NCI-H748 (cell line): ENCODE measurements around the gene GDAP1L1.
"Not testable (repeated sequence)": the region's sequence is repeated elsewhere in the genome, so short reads cannot be mapped to it uniquely, and the experiment has no call there.

ENCODE experiments used
- DNase-seq: peaks from one replicate; lab custom pipeline; 2025; ENCODE audit not compliant: unreplicated experiment; lab: John Stamatoyannopoulos, UW

Gene GDAP1L1

DNA sequence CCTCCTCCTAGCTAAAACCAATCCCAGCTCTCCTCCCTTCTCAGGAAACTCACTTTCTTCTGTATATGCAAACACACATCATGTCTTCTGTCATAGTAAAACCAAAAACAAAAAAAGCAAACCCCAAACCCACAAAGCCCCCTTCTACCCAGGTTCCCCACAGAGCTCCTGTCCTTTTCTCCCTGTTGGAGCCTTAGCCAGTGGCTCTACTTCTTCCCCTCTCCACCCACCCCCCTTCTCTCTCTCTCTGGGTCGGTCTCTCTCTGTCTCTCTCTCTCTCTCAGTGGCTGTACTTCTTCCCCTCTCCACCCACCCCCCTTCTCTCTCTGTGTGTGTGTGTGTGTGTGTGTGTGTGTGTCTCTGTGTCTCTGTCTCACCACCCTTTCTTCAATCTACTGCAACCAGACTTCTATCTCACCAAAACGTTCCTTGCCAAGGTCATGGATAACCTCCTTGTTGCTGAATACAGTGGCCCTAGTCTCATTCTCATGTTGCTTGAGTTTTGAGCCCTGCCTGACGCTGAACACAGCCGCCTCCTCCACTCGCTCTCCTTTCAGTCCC lies 27.9 kb upstream of the GDAP1L1 start:
- DNase-seq = no peak

GRCh38 chr20:44219791-44220190 lies 27.3 kb upstream of the GDAP1L1 start:
- no peak for DNase-seq

DNA sequence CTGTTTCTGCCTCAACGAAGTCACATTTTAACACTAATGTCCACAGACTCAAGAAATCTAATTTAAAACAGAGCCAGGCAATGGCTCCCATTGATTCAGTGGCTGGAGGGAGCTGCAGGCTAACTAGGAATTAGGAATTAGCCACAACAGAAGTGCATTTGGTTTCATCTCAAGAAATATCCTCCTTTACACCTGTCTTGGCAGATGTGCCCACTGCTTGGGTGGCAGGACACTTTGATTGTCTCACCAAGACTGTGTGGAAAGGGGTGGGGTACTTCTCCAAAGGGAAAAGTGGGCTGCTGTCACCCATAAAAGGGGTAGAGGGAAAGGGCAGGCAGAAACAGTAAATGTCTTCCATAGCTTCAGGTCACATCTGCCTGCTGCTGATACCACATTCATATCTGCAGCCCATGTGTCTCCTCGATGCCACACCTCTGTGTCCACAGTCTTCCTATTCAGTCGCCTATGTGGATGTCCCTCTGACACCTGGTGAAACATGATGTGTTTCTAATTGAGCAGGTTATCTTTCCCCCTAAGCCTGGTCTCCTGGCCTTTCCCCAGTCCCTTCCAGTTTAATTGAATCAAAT lies 25.6 kb upstream of the GDAP1L1 start:
- DNase-seq = no peak

DNA sequence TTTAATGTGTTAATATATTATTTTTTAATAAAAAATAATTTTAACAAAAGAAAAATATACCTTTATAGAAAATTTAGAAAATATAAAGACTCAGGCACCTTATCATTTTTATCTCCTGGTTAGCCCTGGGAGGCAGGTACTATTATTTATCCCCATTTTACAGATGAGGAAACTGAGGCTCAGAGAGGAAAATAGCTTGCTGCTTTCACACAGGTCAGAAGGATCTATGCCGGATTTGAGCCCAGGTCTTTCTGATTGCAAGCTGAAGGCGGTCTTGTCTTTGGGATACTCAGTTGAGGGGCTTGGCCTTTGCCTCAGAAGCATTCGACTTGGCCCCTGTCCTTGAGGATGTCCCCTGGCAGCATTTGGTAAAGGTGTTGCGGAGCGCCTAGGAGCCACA lies 25.1 kb upstream of the GDAP1L1 start:
- DNase-seq = no peak

DNA sequence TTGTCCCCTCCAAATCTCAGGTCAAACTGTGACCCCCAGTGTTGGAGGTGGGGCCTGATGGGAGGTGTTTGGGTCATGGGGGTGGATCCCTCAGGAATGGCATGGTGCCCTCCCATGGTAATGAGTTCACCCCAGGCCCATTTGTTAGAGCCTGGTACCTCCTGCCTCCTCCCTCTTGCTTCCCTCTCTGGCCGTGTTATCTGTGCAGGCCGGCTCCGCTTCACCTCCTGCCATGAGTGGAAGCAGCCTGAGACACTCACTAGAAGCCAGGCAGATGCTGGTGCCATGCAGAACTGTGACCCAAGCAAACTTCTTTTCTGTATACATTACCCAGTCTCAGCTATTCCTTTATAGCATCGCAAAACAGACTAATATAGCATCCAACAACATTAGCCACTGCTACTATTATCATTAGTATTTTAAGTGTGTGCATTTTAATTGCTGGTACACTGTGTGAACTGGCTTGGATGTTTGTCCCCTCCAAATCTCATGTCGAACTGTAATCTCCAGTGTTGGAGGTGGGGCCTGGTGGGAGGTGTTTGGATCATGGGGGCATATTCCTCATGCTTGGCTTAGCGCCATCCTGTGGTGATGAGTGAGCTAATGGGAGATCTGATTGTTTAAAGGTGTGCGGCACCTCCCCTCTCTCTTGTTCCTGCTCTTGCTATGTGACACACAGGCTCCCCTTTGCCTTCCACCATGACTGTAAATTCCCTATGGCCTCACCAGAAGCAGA lies 24.3 kb upstream of the GDAP1L1 start:
- peak; percentile 14 for DNase-seq

DNA sequence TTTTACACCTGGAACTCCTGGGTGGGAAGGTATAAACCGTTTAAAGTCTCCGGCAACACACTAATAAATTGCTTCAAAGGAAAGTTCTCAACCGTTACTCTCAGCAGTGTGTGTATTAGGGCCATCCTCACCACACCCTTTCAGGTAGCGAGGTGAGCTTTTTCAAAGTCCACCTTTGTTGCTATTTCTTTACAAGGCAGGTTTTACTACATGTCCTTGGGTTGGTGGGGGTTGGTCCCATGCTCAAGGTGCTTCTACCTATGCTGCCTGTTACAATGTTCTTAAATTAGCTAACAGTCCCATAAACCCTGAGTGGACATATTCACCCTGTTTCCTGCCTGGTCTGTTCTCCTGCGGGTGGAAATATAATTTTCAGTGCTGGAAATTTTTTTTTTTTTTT lies 23.4 kb upstream of the GDAP1L1 start:
- DNase-seq = no peak

DNA sequence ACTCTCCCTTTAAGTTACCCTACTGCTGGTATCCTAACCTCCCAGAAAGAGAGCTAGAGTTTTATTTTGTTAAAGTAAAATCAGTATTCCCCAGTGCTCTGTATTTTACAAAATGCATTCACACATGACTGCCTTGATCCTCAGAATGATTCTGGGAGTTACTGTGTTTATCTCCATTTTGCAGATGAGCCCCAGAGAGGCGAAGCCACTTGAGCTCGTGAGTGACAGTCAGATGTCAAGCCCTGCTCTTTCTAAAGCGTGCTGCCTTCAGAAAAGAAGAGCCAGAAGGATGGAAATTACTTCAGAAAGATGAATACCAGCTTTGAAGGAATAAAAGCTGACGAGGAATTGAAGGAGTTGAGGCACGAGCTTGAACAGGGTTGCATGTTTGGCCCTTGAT lies 22.5 kb upstream of the GDAP1L1 start:
- no peak for DNase-seq

DNA sequence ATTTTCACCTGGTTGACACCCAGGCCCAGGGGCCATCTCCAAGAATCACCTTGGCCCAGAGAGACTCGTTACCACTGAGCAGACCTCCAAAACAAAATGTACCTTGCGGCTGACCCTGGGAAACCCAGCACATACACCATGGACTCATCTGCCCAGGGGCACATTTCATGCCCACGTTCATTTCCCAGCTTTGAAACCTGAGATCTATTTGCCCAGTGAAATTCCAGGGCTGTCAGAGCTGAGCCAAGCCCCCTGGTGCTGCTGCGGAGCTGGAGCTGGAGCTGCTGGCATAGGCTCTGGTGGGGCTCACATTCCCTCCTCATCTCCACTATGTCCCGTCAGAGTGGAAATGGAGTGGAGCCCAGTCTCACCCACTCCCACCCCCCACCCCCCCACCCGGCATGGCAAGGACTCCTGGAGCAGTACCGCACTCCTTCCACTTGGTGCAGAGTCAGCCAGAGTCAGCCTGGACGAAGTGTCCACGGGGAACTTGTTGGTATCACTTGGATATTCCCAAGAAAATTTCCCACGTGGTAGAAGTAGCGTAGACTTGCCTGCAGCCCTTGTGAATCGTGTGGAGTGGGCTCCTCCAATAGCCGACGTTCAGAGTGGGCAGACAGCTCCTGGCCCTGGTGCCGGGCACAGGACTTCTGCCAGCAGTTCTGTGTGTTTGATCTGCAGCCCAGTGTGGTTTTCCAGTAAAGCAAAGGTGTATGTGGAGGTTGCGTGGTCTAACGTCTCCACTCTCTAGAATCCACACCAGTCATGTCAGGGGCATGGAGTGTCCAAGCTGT lies 18.4 kb upstream of the GDAP1L1 start:
- no peak for DNase-seq

GRCh38 chr20:44231193-44231592 lies 15.9 kb upstream of the GDAP1L1 start:
- DNase-seq = no peak

DNA sequence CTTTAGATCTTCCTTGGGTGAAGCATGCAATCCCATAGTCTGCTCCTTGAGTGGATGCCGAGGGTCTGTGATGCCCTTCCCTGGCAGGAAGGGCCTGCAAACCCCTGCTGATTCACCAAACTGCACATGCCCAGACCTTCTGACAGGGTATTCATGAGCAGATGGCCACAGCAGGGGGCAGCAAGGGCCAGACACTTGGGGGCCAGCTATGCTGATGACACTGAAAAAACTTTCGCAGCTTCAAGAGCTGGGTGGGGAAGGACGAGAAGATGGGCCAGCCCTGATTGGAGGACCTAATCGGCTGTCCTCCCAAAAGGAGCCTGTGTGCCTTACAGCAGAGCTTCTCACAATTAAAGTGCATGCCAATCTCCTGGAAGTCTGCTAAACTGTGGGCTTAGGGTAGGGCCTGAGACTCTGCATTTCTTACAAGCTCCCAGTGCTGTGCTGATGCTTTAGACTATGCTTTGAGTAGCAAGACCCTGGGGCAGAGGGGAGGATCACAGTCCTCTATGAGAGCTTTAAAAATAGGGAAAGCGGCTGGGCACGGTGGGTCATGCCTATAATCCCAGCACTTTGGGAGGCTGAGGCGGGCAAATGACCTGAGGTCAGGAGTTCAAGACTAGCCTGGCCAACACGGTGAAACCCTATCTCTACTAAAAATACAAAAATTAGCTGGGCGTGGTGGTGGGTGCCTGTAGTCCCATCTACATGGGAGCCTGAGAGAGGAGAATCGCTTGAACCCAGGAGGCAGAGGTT lies 15.2 kb upstream of the GDAP1L1 start:
- no peak for DNase-seq

- DNase-seq = not testable (repeated sequence)
Observed at GRCh38 chr20:44232469-44232856, 14.6 kb upstream of the GDAP1L1 start.

GRCh38 chr20:44233436-44234016 lies 13.6 kb upstream of the GDAP1L1 start:
- DNase-seq = no peak

GRCh38 chr20:44234566-44235317 lies 12.4 kb upstream of the GDAP1L1 start:
- DNase-seq = no peak

GRCh38 chr20:44235702-44236101 lies 11.4 kb upstream of the GDAP1L1 start:
- no peak for DNase-seq

GRCh38 chr20:44236840-44237239 lies 10.3 kb upstream of the GDAP1L1 start:
- DNase-seq = not testable (repeated sequence)

- no peak for DNase-seq
Observed at GRCh38 chr20:44241796-44242195, 5.3 kb upstream of the GDAP1L1 start.

- DNase-seq = no peak
Observed at GRCh38 chr20:44245977-44246376, 1.1 kb upstream of the GDAP1L1 start.

DNA sequence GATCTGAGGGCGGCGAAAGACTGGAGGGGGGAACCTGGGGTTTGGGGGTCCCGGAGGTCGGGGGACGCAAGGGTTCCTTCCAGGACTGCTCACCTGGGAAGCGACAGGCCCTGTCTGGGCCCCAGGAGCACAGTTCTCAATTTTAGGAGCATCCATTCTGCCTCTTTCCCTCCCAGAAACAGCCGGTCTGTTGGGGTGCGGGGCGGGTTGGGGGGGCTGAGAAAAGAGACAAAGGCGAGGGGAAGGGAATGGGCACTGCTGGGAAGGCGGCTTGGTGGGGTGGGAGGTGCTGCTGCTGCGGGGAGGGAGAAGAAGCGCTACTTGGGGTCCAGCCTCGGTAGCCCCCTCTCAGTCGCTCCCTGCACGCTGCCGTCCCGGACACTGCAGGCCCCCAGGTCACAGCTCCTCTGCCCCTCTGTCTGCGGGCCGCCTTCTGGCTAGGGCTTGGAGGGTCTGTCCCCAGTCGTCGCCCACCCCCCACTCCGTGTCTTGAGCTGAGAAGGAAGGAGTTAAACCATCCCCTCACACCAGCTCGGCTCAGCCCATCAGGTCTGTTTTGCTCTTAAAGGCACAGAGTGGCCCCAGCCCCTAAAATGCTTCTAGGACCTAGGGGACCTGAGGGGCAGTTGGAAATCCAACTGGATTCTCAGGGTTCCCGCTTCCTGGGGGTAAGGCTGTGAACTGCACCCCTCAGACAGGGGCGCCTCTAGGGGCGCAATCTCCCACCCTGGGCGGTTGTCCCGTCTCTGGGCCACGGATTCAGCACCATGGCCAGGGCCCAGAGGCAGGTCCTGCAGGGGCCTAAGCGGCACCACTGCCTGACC lies 690 bp downstream of the GDAP1L1 start:
- no peak for DNase-seq

DNA sequence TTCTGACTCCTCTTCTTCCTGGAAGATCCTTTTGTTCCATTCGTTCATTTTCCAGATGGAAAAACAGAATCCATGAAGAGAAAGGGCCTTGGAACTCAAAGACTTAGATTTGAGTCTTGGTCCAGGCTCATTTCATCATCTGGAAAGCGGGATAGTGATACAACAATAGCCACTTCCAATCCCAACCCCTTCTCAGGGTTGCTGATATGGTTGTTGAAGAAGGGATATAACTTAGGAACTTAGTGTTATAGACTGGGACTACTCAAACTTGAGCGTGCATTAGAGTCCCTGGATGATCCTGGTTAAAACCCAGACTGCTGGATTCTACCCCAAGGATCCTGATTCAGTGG lies 1.3 kb downstream of the GDAP1L1 start:
- no peak for DNase-seq
